Heart left ventricle (tissue), 16 donors: Measurements from ENCODE around the gene OR51M1. TPM values are rescaled to one million over a fixed set of nuclear protein-coding genes. Genes with fewer than 3 reads are reported as not detected.

ENCODE experiments used
- ATAC-seq, 4 donors: fragments of 200-7000 bp; cut with Tn5 transposase; one replicate each; pipeline ENCODE4 v1.9.1; 2020 to 2022; ENCODE audit warnings: moderate library complexity in 4 of 4, mild to moderate bottlenecking in 3 of 4, moderate number of reproducible peaks in 1 of 4
- DNase-seq, 5 donors: peaks; one replicate each; pipeline ENCODE4 v3.0.0-alpha.2; 2020
- H3K27ac ChIP-seq, 12 donors: fragments of 200-600 bp; sonication (generic) in 4 of 12; one replicate each; pipeline versions ENCODE4 v1.5.0 to v1.8.0; 2016 to 2022; ENCODE audit warnings: mild to moderate bottlenecking in 2 of 12
- H3K27me3 ChIP-seq, 9 donors: fragments of 200-600 bp; sonication (generic) in 2 of 9; one replicate each; pipeline versions ENCODE4 v1.5.1 to v1.8.0; 2016 to 2022; ENCODE audit warnings: mild to moderate bottlenecking in 3 of 9
- H3K36me3 ChIP-seq, 9 donors: fragments of 200-600 bp; sonication (generic) in 2 of 9; one replicate each; pipeline versions ENCODE4 v1.5.0 to v1.8.0; 2018 to 2022; ENCODE audit warnings: mild to moderate bottlenecking in 2 of 9
- H3K4me1 ChIP-seq, 12 donors: fragments of 200-600 bp; sonication (generic) in 4 of 12; one replicate each; pipeline versions ENCODE4 v1.5.0 to v1.8.0; 2016 to 2022; ENCODE audit warnings: mild to moderate bottlenecking in 3 of 12
- H3K4me3 ChIP-seq, 12 donors: fragments of 200-600 bp; sonication (generic) in 4 of 12; one replicate each; pipeline versions ENCODE4 v1.5.0 to v1.8.0; 2017 to 2022; ENCODE audit warnings: mild to moderate bottlenecking in 9 of 12, moderate library complexity in 4 of 12
- H3K9me3 ChIP-seq, 12 donors: fragments of 200-600 bp; sonication (generic) in 4 of 12; one replicate each; pipeline versions ENCODE4 v1.5.0 to v1.8.0; 2016 to 2022; ENCODE audit warnings: mild to moderate bottlenecking in 1 of 12
- CTCF ChIP-seq, 12 donors: fragments of 200-600 bp; sonication (generic) in 4 of 12; IDR thresholded peaks; one replicate each; pipeline versions ENCODE4 v1.5.0 to v1.8.0; 2018 to 2022; ENCODE audit warnings: antibody characterized with exemption in 12 of 12, mild to moderate bottlenecking in 5 of 12
- POLR2A ChIP-seq, 2 donors: fragments of 450-650 bp; IDR thresholded peaks; one replicate each; pipeline ENCODE4 v1.6.1; 2017; ENCODE audit warnings: antibody characterized with exemption in 2 of 2, mild to moderate bottlenecking in 2 of 2, moderate library complexity in 2 of 2
- WGBS, 4 donors: extraction: QIAGEN DNeasy Blood & Tissue Kit in 2 of 4; methylation state at CpG; one replicate each; pipeline versions ENCODE4 v1.1.5 to v1.1.7; 2013 to 2018; 5-methylcytosine and 5-hydroxymethylcytosine counted together
- intact Hi-C, 10 donors: fragments of 100-400 bp; cut with DNase I; formaldehyde crosslinking; loops; one replicate each; pipeline versions ENCODE4 v1.11.1 to v1.14.2; 2022
- polyA plus RNA-seq, 2 donors: library from polyadenylated mRNA; stranded (reverse); fragments of 200-250 nt; gene quantifications; one replicate each; pipeline ENCODE4 v1.2.3, GENCODE V29; 2013
- total RNA-seq, 9 donors: library from RNA; depleted of rRNA in 2 of 9; stranded (reverse); fragments of >200 nt in 2 of 9; fragmentation: NEBNext Ultra II Directional in 3 of 9; extraction: Animal tissue kit (Norgen Biotek cat#: 25700) in 3 of 9; gene quantifications; one replicate each; pipeline versions ENCODE4 v1.1.0 to v1.2.4, GENCODE V29; 2016 to 2023
- donor health status: ischemic (EF 13 %, LVEDD 7.1; RV severe dilation, severe dysfunction).
- donor health status: healthy with polysubstance abuse.
- donor health status: DM: no; HTN: yes; CAD: no.
- donor health status: DM: no; HTN: no; CAD: no.
- donor health status: ischemic (EF 25% LVEDD 6.9; RV normal size, moderate dysfunction).
- donor health status: ischemic (EF 25% LVEDD 5.7; RV mildly dilated, moderate dysfunction).
- donor health status: healthy.
- donor health status: DM: yes; HTN: yes; CAD: no.
- donor health status: ischemic (EF 35%, LVEDD 5.7; RV mildly dilated, moderate dysfunction).
- donor health status: nonischemic (EF 11% LVEDD 7.7; RV severe dilation, severe dysfunction).
- donor health status: DM: yes; HTN: yes; CAD: no.
- donor health status: PGD.
- donor health status: ischemic (EF 29% LVEDD 5.4; RV normal size, mild dysfunction).
- donor health status: nonischemic (EF 23%, LVEDD 6.1; RV moderate dilation, normal function).

Gene OR51M1
- total and polyA plus RNA-seq, 11 donors, result not detected

GRCh38 chr11:5339771-5340322 is 43.8 kb upstream of the OR51M1 start:
- Histone ChIP-seq H3K4me1 (no peaks in the 10 kb centered on the region), H3K27me3 (no peaks in the 10 kb centered on the region), H3K9me3 (no peaks in the 10 kb centered on the region), H3K27ac (no peak overlapping the region), H3K4me3 (no peak overlapping the region), H3K36me3 (no peaks in the 10 kb centered on the region)
- intact Hi-C loops, result no loop called here
- DNase-seq (no peak), ATAC-seq (no peak)
- WGBS, 4 donors, result 85 to 100% (median 88%) methylated on average over 1 of the region's 1 CpG
- no peak for TF ChIP-seq POLR2A (IDR thresholded peaks at IDR 0.05)
- TF ChIP-seq CTCF (IDR thresholded peaks at IDR 0.05), result no peak

GRCh38 chr11:5343474-5344335 is 39.9 kb upstream of the OR51M1 start, which contains the start of gene OR51B5:
OR51B5 (minus strand) TSS chr11:5343524; CDS start chr11:5343524, 0 bp downstream.
- ATAC-seq (no peak), DNase-seq (no peak)
- Histone ChIP-seq H3K9me3 (no peaks in the 10 kb centered on the region), H3K4me1 (no peaks in the 10 kb centered on the region), H3K36me3 (no peaks in the 10 kb centered on the region), H3K27me3 (no peaks in the 10 kb centered on the region), H3K27ac (no peak within 1 kb of the TSS), H3K4me3 (no peak within 1 kb of the TSS)
- intact Hi-C loops, result no loop called here
- 73 to 80% (median 77%) methylated on average over 6 of the region's 6 CpGs for WGBS, 4 donors
- TF ChIP-seq CTCF (IDR thresholded peaks at IDR 0.05), result no peak
- no peak for TF ChIP-seq POLR2A (IDR thresholded peaks at IDR 0.05)

GRCh38 chr11:5345831-5346230 is 37.8 kb upstream of the OR51M1 start:
- intact Hi-C loops, result no loop called here
- ATAC-seq (no peak), DNase-seq (no peak)
- Histone ChIP-seq H3K9me3 (no peaks in the 10 kb centered on the region), H3K36me3 (no peaks in the 10 kb centered on the region), H3K27ac (no peak overlapping the region), H3K4me3 (no peak overlapping the region), H3K4me1 (no peaks in the 10 kb centered on the region), H3K27me3 (no peaks in the 10 kb centered on the region)
- TF ChIP-seq POLR2A (IDR thresholded peaks at IDR 0.05) (no peak), CTCF (IDR thresholded peaks at IDR 0.05) (no peak)
- 53 to 58% (median 56%) methylated on average over 3 of the region's 3 CpGs for WGBS, 4 donors

GRCh38 chr11:5348551-5349194 is 34.9 kb upstream of the OR51M1 start:
- Histone ChIP-seq H3K9me3 (no peaks in the 10 kb centered on the region), H3K27ac (no peak overlapping the region), H3K4me1 (no peaks in the 10 kb centered on the region), H3K36me3 (no peaks in the 10 kb centered on the region), H3K4me3 (no peak overlapping the region), H3K27me3 (no peaks in the 10 kb centered on the region)
- intact Hi-C loops, result no loop called here
- TF ChIP-seq POLR2A (IDR thresholded peaks at IDR 0.05), result no peak
- no peak for TF ChIP-seq CTCF (IDR thresholded peaks at IDR 0.05)
- no peak for DNase-seq
- WGBS, 4 donors, result 7 to 21% (median 14%) methylated on average over 3 of the region's 3 CpGs
- ATAC-seq, result no peak
